ENCODE data around the gene STK11.

DNA sequence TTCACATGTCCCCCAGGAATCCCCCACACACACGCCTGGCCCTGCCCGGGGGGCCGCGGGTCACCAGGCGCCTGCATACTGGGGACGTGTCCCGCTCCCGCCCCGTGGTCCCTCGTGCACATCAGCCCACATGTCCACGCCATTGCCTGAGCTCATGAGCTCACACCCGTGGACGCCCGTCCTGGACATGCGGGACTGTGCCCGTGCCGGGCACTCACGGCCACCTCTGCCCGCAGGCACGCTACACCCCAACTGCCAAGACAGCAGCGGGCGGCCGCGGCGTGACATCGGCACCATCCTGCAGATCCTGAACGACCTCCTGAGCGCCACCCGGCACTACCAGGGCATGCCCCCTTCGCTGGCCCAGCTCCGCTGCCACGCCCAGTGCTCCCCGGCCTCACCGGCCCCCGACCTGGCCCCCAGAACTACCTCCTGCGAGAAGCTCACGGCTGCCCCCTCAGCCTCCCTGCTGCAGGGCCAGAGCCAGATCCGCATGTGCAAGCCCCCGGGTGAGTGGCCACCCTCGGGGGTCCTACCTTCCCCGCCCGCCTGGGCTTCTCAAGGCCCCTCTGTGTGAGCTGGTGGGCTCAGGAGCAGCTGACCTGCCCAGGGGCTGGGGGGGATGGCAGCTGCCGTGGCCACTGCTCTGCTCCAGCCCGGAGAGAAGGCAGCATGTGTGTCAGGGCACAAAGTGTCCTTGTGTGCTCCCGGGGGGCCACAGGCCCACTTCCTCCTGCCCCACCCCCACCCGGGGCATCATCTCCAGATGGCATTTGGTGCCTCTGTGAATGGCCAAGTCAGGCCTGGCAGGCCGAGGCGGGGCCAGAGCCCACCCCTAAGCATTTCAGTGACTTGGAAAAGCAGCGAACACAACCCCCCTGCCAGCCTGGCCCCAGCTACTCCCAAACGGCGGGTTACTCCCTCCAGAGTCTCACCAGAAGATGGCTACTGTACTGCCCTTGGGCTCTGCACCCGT lies 49.9 kb downstream of the STK11 start:
- 0 out of 2 replicates have a peak, but pooled peaks have one; percentile 37 for TF ChIP-seq POLR2AphosphoS5 (IDR thresholded peaks at IDR 0.05; ENCODE audit: low read depth, low read length)
- TF ChIP-seq, protein P1, sequence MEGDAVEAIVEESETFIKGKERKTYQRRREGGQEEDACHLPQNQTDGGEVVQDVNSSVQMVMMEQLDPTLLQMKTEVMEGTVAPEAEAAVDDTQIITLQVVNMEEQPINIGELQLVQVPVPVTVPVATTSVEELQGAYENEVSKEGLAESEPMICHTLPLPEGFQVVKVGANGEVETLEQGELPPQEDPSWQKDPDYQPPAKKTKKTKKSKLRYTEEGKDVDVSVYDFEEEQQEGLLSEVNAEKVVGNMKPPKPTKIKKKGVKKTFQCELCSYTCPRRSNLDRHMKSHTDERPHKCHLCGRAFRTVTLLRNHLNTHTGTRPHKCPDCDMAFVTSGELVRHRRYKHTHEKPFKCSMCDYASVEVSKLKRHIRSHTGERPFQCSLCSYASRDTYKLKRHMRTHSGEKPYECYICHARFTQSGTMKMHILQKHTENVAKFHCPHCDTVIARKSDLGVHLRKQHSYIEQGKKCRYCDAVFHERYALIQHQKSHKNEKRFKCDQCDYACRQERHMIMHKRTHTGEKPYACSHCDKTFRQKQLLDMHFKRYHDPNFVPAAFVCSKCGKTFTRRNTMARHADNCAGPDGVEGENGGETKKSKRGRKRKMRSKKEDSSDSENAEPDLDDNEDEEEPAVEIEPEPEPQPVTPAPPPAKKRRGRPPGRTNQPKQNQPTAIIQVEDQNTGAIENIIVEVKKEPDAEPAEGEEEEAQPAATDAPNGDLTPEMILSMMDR (IDR thresholded peaks at IDR 0.05), result no peak
